ENCODE measurements around the gene NEU2.
"Not testable (repeated sequence)": the region's sequence is repeated elsewhere in the genome, so short reads cannot be mapped to it uniquely, and the experiment has no call there.

Gene NEU2

DNA sequence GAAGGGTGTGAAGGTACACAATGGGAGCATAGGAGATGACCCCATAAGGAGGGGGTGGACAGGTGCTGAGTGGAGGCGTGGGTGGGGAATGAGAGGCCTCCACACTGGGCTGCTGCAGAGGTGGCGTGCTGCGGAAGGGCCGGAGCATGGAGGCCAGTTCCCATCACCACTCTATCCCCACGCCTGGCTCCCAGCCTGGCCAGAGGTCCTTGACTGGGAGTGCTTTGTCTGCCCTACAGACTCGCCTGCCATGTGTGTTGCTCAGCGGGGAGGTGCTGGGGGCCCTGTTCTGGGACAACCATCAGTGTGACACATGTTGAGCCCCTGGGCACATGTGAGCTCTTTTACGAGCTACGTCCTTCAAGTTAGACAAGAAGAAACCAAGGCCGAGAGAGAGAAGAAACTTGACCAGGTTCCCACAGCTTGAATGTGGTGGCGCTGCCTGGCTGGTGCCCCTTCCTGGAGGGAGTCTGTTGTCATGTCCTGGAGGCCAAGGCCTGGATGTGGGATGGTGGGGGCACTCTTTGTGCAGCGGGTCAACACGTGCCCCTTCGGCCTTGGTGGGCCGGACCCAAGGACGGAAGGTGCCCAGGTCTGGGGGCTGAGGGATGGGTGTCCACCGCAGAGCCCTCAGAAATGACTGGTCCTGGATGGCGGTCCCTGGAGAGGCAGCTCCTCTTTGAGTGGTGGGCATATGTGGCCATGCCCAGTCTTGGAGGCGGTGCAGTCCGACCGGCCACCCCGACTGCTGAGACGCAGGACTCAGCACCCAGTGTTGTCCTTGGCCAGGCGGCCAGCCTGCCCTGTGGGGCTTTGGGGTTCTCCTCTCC, 26.5 kb downstream of the NEU2 start:
- DNase-seq (ENCODE audit: low spot score) = no peak

DNA sequence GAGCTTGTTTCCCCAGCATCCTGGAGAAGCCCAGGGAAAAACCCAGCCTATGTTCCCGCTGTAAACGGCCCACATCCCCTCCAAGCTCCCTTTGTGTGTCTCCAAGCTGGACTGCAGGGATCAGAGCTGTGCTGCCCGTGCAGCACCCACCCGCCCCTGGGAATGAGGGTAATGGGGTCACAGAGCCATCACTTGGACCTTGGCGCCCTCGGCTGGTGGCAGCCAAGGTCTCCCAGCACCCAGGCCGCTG, 27.0 kb downstream of the NEU2 start:
- no peak for DNase-seq (ENCODE audit: low spot score)

DNA sequence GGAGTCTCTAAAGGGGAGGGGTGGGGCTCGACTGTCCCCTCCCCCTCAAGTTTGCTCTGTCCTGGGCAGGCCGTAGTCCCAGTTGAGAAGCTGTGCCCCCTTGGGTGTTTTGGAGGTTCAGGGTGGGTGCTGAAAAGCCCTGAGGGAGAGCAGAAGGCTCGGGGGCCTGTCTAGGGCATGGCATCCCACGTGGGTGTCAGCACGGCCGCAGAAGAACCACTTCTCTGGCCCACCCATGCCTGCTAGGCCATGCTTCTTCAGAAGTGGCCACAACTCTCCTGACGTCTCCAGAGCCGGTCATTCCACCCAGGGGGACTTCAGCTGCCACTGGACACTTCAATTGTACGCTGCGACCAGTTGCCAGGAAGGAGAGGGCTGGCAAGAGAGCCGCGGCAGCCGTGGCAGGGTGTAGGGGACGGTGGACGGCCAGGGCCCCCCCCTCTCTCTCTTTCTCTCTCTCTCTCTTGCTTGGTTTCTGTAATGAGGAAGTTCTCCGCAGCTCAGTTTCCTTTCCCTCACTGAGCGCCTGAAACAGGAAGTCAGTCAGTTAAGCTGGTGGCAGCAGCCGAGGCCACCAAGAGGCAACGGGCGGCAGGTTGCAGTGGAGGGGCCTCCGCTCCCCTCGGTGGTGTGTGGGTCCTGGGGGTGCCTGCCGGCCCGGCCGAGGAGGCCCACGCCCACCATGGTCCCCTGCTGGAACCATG, 27.5 kb downstream of the NEU2 start, which contains the start of gene INPP5D:
TSS of gene INPP5D (plus strand) at position 546 of the 704 bp plus-strand sequence. CDS start at position 683, 137 bp downstream.
- DNase-seq (ENCODE audit: low spot score) = peak; percentile 92

DNA sequence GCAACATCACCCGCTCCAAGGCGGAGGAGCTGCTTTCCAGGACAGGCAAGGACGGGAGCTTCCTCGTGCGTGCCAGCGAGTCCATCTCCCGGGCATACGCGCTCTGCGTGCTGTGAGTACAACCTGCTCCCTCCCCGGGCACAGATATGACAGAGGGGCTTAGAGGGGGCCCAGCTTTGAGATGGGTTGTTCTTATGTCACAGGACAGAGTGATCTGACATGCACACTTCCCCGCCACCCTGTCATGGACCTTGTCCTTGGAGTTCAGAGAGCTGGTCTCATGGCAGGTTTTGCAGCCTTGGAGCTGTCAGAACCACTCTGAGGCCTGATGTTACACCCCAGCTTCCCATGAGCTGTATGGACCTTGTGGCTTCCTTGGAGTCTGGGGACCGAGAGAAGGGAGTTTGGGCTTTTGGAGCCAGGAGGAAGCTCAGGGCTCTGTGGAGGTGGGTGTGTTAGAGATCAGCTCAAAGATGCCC, 28.1 kb downstream of the NEU2 start:
- DNase-seq (ENCODE audit: low spot score) = no peak

DNA sequence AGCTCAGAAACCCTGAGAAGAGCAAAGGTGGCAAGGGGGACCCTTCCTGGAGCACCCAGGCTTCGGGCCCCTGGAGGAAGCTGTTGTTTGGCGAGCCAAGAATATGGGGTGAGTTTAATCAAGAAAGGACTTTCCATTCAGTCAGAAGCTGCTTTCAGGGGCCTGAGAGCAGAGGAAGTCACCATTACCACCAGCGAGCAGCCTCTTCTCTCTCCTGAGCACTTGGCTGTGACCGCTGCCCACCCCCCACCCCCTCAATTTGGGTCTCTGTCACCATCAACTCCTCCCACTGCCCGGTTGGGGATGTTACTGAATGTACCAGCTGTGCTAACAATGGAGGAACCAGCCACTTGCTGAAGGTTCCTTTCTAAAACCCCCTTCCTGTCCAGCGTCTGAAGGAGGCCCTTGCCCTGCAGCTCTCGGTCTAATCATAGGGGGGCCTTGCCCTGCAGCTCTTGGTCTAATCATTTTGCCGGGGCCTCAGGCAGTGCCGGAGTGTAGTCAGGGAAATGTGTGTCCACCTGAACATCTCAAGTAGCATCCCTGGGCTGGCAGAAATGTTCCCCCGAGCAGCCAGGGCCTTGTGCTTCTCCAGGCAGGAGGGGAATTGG, 28.6 kb downstream of the NEU2 start:
- DNase-seq (ENCODE audit: low spot score) = peak; percentile 63

DNA sequence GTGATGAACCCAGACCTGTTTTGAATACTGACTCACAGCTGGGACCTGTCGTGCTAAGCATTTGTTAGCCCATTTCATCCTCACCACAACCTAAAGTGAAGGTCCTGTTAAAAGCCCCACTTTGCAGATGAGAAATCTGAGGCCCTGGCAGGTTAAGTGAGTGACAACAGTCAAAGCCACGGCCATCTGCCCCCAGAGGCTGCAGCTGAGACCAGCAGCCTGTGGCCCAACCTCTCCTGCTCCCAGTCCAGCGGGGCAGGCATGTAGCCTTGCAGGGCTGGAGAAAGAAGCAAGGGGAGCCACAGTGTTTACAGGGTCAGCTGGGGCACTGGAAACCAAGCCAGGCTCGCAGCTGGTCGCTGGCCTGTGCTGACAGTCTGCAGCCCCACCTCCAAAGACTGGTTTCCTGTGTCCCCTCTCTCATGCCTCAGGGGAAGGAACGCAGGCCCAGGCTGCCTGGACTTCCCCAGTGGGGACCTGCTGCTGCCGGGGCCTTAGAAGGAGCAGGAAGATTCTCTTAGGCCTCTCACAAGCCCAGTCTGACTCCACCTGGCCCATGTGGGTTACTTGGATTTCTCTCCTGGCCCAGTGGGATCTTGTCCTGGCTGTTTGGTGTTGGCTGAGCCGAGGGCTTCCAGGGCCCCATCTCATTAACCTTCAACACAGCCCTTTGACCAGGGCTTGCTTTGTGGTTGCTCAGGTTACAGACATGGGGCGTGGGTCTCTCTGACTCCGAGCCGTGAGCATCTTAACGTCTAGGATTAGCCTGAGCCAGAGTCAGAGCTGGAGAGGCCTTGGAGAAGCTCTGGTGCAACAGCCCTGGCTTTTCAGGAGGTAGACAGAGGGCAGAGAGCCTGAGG, 29.3 kb downstream of the NEU2 start:
- DNase-seq (ENCODE audit: low spot score) = peak; percentile 74

DNA sequence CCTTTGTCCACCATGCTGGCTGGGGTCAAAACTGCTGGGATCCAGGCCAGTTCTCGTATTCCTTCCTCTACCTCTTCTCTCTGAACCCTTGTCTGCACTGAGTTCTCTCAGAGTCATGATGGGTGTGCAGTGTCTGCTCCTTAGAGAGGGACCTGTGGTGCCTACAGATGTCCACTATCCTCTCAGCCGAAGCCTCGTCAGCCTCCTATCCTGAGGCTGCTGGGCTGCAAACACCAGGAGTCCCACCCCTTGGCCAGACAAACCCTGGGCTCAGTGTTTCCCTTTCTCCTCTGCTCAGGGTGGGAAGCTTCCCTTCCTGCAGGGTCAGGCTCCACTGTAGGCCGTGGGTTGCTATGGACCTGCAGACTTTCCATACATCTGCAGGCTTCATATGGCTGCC, 30.0 kb downstream of the NEU2 start:
- DNase-seq (ENCODE audit: low spot score) = no peak

DNA sequence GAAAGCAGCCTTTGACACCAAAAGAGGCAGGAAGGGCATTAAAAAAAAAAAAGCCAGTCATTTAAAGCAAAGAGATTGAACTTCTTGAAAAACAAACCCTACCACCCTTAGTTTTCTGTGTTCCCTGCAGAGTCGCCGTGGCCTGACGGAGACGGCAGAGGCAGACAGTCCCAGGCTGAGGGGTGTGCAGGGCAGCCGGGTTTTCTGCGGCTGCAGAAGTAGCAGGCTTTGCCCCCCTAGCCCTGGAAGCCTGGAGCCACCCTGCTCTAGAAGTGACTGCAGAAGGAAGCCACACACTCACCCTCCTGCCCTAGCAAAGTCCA, 30.4 kb downstream of the NEU2 start:
- no peak for DNase-seq (ENCODE audit: low spot score)

DNA sequence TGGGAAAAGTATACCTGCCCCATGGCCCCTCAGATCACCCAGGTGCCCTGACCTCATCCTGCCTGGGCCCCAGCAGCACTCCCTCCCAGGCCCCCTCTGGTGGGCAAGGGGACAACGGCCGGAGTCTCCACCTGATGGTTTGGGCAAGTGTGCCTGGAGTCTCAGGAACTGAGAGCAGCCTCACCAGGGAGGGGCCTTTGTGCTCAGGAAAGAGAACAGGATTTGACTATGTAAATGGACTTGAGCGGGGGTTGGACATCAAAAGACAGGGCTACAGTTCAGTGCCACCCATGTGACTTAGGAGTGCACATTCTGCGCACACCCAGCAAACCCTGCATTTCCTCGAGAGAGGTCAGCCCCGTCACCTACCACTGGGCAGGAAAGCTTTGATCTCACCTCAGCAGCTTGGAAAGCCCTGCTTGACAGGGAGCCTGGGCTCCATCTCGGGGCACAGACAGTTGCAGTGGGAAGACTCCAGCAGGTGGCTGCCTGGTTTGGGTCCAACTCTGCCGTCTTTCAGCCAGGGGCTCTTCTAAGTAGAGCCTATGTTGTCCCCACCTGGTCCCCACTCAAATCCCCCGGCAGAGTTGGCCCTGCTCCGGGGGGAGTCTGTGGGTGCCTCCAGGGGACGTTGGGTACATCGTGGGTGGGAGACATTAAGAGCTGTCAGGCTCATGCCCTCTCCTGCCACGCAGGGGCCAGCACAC, 30.9 kb downstream of the NEU2 start:
- DNase-seq (ENCODE audit: low spot score) = peak; percentile 52

DNA sequence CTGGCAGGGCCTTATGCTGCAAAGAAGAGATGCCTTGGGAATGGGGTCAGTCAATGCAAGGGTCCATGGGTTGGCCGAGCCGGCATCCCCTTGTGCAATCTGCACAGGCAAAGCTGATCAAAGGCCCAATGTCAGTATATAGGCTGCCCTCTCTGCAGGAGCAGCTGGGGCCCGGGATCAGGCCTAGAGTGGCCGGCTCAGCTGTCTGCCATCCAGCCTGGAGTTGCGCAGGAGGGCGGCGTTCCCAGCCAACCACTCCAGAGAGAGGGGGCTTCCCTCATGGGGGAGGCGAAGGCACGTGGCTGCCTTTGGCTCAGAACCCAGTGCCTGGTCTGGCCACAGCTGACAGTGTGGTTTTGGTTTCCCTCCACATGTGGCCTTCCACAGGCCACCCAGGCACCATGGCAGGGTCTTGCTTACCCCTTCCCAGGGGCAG, 31.5 kb downstream of the NEU2 start:
- DNase-seq (ENCODE audit: low spot score) = no peak

DNA sequence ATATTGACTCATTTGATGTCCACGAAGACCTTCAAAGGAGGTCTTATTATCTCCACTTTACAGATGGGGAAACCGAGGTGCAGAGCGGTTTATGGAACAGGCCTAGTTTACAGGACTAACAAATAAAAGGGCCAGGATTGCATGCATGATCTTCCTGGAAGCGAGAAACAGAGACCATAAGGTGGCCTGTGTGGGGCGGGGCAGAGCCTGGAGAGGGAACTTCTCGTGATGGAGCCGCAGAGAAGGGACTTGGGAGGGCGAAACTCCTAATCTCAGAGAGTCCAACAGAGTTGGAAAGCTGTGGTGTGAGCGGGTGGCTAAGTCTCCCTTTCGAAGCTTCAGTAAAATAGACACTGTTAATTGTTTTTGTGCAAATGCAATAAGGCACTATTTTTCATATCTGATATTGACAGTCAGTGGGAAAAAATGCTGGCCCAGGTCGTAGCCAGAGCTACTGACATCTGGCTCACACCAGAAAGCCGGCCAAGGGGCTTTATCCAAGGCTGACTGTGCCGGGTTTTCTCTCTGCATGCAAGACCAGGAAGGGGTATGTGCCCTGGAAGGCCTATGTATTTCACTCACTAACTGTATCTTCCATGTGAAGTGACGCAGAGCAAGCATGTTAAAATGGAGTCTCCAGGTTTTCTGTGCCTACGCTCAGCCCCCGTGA, 32.2 kb downstream of the NEU2 start:
- no peak for DNase-seq (ENCODE audit: low spot score)

DNA sequence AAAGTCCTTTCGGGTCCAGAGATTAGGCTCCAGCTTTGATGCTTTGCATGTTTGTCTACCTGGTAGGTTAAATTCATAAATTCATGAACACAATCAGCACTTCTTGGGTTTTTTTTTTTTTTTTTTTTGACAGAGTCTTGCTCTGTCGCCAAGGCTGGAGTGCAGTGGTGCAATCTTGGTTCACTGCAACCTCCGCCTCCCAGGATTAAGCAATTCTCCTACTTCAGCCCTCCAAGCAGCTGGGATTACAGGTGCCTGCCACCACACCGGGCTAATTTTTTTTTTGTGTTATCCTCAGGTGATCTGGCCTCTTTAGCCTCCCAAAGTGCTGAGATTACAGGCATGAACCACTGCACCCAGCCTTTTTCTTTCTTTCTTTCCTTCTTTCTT, 32.7 kb downstream of the NEU2 start:
- DNase-seq (ENCODE audit: low spot score) = not testable (repeated sequence)

DNA sequence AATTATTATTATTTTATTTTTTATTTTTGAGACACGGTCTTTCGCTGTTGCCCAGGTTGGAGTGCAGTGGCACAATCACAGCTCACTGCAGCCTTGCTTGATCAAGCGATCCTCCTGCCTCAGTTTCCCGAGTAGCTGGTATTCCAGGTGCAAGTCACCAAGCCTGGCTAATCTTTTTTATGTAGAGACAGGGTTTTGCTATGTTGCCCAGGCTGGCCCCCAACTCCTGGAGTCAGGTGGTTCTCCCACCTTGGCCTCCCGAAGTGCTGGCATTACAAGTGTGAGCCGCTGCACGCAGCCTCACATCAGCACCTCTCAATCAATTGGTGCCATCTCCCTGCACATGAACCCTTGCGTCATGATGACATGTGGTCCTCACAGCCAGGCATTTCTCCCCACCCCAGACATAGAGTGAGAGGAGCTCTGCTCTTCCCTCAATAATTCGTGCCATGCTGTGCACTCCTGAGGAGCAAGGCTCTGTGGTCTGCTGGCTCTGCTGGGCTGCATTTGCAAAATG, 33.5 kb downstream of the NEU2 start:
- DNase-seq (ENCODE audit: low spot score) = no peak

DNA sequence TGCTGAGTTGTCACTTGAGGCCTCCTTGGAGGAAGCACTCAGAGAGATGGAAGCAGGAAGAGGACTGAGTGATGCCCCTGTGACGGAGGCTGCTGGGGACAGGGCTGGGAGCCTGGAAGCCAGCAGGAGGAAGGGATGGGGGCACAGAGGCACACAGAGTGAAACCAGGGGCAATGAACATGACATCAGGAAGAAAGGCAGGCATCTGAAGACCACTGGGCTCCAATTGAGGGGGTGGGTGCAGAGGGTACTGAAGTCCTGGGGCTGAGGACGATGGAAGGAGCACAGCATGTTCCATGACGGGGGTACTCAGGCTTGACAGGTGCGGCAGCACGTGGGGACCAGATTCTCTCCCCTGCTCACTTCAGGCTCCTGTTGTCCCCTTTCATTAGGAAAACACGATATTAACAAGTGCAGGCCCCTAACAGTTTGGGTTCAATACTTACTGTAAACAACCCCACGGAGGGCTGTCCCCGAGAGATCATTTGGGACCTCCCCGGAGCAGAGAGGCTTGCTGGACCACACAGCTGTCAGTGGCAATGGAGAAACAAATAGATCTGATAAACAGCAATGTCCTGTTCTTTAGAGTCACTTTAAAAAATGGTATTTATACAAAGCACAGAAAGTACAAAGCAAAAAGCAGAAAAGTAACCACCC, 36.4 kb downstream of the NEU2 start:
- DNase-seq (ENCODE audit: low spot score) = no peak

DNA sequence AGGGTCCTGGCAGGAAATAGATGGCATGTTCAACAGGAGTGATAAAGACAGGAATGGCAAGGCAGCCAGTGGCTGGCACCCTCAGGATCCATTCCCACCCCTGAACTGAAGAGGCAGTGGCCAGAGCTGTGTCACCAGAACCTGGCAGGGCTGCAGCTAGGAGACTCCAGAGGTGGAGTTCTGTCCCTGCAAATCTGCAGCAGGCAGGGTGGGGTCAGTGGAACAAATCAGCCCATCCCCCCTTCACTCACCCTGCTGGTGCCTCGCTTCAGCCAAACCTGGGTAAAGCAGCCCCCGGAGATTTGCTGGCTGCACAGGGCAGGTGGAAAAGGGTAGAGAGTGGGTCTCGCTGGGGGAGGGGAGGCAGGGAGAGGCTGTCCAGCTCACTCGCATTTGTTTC, 40.4 kb downstream of the NEU2 start:
- DNase-seq (ENCODE audit: low spot score) = no peak

DNA sequence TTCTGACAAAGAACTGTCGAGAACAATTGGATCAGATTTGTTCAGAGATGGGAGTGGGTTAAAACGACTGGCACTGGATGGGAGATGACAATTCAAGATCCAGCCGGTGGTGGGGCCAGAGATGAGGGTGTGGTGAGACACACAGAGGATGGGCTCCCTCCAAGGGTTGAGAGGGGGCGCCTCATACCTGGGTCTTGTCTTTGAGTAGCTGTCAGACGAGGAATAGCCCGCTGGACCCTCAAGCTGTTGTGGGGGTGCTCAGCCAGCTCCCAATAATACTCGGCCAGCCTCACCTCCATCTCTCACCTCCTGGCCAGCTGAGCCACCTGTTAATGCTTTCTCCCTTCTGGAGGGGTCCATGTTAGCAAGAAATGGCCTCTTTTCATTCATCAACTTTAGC, 41.6 kb downstream of the NEU2 start:
- no peak for DNase-seq (ENCODE audit: low spot score)

DNA sequence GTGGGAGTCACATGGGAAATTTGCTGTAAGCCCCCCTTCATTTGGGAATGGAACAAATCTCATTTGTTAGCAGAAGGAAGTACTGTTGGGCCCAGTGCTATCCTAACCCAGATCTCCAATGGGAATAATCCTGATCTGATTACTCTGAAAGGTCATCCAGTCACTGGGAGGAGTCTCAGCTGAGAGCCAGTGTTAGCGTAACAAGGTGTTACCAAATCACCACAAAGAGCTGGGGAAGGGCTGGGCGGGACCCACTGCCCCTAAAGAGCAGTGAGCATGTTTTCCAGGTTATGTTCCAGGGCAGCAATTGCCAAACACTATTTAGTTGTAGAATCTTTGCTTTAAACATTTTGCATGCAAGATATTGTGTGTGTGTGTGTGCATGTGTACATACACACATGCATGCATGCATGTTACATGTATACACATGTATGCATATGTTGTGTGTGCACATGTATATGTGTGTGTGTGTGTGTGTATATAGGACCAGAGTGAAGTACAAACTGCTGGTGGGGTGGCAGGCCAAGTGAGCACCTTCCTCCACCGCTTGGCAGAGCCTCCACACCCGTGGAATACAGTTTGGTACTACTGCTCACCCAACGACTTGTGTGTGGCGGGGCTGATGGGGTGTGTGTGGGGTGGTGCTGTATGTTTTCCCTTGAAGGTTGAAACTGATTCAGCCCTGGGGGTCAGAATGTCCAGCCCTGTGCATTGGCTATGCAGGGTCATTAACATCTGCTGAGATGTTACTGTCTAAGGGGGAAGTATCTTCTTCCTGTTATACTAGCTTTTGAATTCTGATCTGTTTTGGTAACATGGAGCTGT, 42.9 kb downstream of the NEU2 start:
- DNase-seq (ENCODE audit: low spot score) = no peak

DNA sequence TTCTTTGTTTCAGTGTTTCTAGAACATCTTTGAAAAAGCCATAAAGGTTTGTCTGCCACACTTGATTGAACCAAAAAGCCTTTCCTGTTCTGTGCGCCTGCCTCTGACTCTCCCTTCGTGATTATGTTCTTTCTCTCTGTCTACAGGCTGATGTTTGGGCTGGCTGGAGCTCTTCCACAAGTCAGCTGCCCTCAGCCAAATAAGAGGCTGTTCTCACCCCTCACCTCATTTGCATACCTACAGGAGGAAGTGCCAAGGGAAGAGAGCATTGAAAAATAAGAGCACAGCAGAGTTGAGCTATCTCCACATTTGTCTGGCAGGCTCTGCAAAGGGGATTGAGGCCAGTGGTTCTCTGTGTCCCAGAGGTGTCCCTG, 43.5 kb downstream of the NEU2 start:
- DNase-seq (ENCODE audit: low spot score) = peak; percentile 89

DNA sequence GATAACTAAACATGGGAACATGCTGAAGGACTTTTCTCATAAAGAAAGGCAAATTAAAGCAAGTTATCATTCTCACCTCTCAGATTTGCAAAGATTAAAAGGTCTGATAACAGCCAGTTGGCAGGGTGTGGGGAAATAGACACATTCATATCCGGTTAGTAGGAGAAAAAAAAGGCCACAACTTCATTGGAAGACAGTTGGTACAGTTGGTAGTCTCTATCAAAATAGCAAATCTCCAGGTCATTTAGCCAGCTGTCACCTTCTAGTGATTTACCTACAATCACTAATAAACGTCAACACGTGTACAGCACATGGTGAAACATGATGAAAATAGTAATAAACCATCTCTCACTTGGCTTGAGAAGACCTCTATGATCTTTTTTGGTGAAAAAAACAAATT, 44.3 kb downstream of the NEU2 start:
- no peak for DNase-seq (ENCODE audit: low spot score)

DNA sequence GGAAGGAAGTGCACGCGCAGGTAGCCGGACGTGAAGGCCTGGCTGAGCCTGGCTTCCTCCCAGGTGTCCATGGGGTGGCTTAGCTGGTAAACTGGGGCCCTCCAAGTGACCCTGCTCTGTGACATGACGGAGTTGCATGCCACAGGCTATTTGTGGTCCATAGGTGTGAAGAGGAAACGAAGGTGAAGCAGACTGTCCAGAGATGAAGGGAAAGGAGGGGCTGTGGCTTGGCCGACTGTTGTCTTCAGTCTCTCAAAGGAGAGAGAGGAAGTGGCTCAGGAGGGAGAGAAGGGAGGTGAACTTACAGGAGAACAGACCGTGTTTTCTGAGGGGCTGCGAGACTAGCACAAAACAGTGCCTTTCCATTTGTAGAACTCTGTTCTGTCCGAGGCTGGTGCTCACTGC, 47.0 kb downstream of the NEU2 start:
- DNase-seq (ENCODE audit: low spot score) = peak; percentile 50
